Cortex of kidney (tissue), 1 donor: ENCODE measurements around the gene EMX2.

Experiments used
- DNase-seq: peaks from one replicate; lab custom pipeline; 2025; lab: John Stamatoyannopoulos, UW

EMX2 gene

DNA sequence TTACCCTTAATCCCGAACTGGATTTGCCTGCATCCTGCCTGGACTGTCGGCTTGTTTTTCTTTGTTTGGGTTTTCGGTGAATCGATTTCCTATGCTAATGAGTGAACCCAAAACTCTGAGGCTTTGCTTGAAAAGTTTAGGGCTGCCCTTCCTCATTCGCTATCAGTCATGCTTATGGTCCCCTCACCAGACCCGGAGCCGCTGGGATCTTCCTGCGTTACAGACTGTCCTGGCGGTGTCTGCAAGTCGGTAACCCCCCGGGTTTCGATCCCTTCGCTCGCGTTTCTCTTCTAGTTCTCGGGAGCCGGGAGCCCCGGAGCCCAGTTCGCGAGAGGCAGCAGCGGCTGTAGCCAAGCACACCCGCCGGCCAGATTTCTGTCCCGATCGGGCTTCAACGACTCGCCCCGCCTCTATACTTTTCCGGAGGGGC lies 2.2 kb downstream of the EMX2 start:
- DNase-seq = no peak

DNA sequence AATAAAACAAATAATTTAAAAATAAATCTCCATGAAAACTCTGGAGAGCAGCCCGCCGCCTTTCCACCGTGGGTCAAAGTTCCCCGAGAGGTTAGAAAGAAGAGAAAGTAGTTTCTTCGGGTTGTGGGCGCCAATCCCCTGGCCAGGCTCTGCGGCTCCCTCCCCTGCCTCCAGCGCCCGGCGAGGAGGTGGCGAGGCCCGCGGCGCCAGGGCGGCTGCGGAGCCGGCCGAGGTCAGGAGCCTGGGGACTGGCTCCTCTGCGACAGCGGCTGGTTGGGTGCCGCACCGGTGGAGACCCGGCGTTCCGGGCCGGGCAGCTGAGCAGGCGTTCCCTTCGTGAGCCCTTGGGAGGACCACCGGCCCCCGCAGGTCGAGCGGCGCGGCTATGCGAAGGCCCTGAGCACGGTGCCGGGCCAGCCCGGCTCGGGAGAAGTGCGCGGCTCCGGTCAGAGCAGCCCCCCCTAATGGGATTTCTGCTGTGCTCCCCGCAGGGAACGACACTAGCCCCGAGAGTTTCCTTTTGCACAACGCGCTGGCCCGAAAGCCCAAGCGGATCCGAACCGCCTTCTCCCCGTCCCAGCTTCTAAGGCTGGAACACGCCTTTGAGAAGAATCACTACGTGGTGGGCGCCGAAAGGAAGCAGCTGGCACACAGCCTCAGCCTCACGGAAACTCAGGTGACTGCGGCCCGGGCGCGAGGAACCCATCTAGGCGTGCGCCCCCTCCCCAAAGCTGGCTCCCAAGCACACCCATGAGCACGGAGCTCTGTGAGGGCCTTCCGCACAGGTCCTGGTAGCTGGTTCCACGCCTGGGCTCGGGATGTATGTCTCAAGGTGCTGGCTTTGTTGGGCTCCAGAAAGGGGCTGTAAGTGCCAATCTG lies 2.8 kb downstream of the EMX2 start:
- no peak for DNase-seq

DNA sequence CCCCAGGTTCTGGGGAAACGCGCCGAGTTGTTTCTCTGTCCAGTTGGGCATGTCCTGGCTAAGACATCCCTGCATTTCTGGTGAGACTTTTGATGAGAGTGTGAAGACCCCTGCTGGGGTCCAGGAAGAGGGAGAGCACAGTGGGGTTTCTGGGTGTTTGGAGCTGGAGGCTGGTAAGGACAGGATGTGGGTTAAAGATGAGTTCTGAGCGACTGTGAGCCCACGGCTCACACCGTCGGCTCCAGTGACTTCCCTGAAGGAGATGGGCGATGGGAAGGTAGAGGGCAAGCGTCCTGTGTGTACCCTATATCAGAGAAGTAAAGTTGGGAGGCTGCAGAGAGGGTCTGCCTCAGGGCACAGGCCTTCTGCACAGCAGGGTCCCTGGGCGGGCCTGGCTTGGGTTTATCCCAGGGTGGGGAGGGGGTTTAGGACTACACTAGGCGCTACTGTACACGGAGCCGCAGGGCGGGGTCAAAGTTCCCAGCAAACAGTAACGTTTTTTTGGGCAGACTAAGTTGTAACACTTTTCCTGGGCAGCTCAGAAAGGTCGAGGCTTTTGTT lies 3.6 kb downstream of the EMX2 start:
- DNase-seq = no peak

DNA sequence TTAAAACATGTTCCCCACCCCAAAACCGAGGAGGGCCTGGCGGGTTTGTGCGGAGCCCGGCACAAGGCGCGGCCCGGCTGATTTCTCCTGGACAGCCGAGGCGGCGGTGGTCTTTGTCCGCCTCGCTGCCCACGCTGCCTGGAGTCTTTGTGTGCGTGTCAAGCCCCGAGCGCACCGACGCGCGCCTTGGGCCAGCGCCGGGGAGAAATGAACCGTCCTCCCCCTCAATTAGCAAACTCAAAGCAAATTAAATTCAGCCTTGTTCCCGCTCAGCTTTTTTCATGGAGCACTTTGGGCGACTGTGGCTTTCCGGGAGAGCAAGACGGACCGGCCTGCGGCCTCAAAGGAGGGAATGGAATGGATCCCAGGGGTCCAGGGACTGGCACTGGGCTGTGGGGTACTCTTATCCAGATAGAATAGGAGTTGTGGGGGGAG lies 4.1 kb downstream of the EMX2 start:
- no peak for DNase-seq

DNA sequence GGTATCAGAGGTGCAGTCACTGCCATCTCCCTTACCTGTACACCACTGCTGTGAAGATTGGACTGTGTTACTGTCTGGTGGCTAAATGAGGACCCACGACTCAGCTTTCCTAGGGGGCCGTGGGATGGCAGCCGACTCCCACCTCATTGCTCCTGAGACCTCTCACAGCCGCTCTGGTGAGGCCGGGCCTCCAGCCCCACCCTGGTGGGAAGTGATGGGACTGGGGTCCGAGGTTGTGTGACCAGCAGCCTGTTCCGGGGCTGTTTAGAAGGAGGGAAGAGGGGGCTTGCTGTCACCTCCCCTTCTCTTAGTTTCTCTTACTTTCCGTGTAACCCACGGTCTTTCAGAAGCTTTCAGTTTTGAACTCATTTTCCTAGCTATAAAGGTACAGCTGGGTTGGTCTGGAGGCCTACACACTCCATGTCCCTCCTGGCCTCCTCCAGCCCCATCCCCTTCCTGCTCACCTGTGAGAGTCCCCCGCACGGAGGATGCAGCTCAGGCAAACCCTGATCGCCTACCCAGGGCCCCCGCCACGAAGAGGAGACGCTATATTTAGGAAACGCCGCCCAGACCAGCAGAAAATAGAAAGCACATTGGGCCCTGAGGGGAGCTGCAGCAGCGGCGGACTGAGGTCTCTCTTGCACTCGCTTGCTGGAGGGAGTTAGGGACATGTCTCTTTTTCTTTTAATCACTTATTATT lies 4.6 kb downstream of the EMX2 start:
- no peak for DNase-seq

DNA sequence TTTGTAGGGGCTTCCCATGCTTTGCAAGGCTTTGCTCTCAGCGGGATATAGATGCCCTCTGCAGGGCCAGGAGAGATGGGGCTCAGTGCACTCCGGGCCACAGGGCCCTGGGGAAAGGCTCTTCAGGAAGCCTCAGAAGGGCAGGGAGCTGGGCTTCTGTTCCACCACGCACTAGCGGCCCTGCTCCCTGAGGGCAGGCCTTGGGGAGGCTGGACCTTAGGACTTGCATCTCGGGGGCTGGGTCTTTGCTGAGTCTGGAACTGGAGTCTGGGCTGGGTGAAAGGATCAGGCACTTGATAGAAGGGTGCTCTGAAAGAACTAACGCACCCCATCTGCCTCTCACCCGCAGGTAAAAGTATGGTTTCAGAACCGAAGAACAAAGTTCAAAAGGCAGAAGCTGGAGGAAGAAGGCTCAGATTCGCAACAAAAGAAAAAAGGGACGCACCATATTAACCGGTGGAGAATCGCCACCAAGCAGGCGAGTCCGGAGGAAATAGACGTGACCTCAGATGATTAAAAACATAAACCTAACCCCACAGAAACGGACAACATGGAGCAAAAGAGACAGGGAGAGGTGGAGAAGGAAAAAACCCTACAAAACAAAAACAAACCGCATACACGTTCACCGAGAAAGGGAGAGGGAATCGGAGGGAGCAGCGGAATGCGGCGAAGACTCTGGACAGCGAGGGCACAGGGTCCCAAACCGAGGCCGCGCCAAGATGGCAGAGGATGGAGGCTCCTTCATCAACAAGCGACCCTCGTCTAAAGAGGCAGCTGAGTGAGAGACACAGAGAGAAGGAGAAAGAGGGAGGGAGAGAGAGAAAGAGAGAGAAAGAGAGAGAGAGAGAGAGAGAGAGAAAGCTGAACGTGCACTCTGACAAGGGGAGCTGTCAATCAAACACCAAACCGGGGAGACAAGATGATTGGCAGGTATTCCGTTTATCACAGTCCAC lies 5.4 kb downstream of the EMX2 start:
- no peak for DNase-seq

DNA sequence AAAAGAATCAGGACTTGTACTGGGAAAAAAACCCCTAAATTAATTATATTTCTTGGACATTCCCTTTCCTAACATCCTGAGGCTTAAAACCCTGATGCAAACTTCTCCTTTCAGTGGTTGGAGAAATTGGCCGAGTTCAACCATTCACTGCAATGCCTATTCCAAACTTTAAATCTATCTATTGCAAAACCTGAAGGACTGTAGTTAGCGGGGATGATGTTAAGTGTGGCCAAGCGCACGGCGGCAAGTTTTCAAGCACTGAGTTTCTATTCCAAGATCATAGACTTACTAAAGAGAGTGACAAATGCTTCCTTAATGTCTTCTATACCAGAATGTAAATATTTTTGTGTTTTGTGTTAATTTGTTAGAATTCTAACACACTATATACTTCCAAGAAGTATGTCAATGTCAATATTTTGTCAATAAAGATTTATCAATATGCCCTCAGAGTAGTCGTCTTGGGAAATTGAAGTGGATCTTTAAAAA lies 6.6 kb downstream of the EMX2 start:
- no peak for DNase-seq

DNA sequence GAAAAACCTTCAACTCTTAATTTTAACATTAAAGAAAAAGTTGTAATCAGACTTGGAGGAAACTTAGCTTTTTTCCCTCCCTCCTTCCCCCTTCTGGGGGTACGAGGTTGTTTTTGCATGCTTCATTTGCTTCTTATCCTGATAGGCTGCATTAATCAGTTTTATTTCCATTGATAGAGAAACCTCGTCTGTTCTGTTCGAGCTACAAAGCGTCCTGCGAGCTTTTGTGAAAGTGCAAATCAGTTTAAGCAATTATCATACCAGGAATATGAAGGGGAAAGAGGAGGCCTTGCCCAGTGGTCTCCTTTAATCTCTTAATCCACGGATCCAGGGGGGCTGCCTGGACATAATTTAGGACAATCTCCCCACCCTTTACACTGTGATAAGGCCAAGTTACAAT lies 7.5 kb downstream of the EMX2 start:
- DNase-seq = no peak

DNA sequence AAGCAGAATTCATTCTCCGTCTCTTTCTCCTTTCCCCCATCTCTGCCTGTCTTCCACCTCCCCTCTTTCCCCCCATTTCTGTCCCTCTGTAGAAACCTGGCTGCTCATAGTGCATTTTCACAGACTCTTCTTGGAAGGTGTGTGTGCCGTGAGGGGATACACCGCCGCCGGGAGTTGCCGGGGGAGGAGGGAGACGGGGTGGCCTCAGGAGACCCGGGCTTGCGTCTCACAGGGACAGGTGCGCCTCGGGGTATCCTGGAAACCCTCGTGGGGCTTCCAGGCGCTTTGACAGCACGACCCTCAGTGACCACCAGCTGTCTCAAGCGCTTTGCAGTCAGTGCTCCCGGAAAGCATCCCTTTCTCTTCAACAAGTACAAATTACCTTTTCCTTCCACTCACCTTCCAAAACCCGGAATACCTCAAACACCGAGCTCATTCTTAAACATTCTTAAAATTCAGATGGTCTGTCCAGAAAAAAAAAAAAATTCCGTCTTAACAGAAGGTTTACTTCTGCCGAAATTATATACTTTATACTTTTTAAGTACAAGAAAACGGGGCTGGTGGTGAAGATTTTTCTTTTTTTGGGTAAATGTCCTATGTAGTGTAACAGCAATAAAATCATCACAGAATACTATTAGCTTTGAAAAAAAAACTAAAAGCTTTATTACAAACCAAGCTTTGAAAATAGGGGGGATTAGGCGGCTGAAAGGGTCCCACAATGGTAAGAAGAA lies 8.2 kb downstream of the EMX2 start:
- no peak for DNase-seq

DNA sequence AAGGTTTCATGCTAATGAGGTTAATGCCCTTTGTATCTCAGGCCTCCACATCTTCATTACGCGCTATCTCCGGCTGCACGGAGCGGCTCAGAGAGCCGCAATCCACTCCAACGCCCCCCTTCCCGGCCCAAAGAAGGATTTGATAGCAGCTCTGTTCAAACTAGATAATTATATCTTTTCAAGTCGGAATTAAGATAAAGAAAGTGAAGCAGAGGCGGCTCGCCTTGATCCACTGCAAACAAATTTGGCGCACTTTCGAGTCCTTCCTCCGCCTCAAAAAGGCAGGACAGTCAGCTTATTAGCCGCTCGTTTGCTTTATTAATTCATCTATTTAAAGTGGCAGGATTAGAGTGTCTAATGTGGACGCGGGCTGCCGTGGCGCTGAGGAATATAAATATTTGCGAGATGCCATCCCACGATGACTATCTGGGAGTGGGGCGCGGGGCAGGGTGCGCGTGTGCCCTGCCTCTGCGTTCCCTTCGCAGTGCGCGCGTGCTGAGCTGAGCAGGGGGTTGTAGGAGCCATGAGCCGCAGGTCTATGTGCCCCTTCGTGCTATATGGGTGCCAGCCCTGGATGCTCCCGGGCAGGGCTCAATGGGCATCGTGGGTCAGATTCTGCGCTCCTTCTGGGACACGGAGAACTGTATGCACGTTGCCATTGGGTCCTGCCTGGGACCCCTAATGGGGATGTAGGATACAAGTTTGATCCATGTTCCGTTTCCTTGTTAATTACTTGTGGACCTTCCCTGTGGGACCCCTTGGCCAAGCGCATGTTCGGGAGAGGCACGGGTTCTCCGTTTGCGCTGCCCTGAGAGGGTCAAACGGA lies 9.0 kb downstream of the EMX2 start:
- no peak for DNase-seq

DNA sequence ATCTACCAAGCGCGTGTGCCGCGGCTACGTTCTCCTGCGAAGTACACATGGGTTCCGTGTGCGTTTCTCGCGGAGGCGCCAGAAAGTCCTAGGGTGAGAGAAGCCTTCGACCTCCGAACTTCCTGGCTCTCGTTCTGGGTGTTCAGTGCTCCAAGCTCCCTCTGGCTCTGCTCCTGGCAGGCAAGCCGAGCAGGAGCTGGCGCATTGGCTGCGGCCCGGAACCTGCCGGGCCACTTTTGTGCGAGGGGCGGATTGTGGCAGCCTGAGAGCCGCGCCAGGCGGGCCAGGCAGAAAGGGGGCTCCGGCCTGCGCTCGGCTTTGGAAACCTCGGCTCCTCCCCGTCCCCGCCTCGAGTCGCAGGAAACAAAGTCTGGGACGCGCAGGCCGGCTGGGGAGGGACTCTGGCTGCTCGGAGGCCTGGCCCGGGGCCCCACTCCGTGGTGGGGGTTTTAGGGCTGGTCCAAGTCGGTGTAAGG lies 9.6 kb downstream of the EMX2 start:
- no peak for DNase-seq

DNA sequence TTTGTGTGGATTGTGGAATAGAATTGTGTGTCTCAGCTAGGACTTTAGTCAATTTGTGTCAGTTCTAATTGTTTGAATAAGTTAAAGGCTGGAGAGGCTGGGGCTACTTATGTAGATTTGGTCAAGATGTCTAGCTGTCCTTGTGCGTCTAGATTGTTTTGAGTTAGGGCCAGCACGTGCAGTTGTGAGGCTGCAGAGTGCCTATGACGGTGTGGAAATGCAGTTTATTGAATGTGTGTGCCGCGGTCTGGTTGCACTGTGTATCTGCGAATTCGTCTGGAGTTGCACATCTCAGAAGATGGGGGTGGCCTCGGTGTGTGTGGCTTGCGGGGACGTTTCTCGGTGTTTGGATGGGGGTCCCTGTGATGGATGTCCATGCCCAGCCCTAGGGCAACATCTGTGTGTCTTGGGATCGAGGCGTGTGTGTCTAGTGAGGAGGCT lies 10.2 kb downstream of the EMX2 start:
- no peak for DNase-seq

DNA sequence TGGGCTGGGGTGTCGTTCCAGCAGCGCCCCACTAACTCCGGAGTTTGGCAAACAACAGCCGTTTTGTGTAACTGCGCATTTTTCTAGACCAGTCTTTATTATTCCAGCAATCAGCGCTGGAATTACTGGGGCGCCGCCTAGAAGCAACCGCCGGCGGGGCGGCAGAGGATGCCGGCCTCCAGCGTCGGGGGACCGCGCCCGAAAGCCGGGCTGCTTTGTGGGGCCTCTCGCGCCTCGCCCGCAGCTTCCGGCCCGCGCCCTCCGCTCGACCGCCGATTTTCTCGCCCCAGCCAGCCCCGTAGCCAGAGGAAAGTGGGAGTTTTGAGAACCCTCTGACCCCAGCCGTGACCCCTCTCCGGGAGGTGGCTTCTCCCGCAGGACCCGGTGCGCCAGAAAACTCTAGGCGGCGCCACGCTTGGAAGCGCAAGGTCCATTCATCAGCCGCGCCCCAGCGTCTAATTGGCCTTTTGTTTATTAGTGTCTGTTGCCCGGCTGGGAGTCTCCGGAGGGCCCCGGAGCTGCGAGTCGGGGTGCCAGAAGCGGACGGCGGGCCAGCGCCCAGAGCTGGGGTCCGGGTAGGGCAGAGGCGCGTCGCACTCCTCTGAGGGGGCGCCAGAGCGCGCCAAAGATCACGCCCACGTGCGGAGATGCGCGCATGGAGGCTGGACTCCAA lies 10.7 kb downstream of the EMX2 start:
- no peak for DNase-seq

DNA sequence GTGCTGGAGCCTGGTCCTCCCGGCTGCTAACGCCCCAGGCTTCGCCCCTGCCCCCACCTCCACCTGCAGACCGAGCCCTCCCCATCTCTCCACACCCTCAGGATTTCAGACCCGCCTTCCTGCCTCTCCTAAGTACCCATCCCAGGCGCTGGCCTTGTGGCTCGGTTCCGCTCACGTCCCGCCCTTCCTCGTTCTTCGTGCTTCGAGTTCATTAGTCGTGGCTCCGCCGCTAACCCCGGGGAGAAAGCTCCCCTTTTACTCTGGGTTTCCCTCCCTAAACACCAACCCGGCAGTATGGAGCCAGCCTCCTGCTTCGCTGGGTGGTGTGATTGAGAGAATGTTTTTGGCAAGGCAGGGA lies 11.2 kb downstream of the EMX2 start:
- DNase-seq = no peak

DNA sequence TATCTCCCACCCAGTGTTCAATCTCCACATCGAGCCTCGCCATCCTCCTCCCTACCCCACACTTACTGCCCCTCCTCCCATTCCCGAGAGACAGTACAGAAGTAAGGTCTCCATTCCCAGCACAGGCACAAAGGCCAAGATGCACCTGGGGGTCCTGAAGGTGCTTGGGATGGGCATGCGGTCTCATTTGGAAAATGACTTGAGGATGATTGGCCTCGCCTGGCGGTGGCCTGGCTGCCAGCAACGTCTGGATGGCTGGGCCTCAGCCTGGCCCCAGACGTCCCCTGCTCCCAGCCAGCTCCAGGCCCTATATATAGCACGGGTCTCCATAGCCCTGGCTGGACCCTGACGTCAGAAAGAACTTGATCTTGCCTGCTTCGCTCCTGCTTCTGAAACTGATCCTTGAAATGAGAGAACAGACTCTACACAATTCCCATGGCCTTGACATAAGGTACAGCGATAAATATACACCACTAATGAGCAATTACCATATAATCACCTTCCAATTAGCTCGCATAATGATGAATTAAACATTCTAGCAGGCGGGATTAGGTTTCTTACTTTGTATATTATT lies 11.8 kb downstream of the EMX2 start:
- DNase-seq = no peak

DNA sequence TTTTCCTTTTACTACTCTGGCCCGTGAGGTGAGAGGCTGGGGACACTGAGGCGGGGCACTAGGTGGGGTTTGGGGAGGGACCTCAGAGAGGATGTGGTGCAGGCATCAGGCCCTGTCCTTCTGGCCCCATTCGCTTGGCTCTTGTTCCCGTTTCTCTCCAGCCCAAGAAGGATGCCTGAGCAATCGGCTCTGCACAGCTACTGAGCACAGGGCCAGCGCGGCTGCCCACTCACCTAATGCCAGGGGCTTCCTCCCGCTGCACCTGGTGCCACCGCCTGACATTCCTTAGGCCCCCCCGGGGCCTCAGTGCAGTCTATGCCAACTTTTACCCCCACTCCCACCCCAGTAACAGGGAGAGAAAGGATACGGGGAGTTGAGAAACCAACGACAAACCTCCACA lies 12.5 kb downstream of the EMX2 start:
- DNase-seq = no peak

DNA sequence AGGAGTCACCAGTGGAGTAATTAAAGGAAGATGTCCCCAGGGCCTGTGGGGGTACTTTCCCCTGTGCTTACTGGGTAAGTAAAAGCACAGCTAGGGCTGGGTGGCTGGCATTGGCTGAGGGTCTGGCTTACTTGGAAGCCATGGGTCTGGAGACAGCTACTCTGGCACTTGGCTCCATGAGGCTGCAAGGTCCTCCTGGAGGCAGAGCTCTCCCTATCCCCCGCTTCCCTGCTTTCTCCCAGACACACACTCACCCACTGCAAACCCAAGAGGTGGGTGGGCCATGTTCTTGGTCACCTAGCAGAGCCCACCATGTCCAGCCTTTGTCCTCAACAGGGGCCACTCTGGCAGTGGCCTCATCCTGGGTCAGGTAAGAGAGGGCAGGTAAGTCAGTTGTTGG lies 13.3 kb downstream of the EMX2 start:
- DNase-seq = no peak

DNA sequence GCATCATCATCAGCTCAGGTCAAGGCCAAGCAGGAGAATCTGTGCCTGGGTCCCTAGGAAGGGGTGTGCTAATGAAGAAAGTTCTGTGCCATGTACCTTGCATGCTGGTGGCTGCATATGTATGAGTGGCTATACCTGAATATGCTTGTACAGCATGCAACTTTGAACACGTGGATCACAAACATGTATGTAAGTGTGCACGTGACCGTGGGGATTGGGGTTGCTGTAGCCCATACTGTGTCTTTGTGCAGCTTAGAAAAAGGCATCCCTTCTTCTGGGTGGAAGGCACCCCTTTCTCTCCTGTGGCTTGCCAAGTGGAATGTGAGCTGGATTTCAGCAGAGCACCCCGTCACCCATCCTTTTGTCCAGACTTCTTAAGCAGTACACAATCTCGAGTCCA lies 13.8 kb downstream of the EMX2 start:
- DNase-seq = no peak

DNA sequence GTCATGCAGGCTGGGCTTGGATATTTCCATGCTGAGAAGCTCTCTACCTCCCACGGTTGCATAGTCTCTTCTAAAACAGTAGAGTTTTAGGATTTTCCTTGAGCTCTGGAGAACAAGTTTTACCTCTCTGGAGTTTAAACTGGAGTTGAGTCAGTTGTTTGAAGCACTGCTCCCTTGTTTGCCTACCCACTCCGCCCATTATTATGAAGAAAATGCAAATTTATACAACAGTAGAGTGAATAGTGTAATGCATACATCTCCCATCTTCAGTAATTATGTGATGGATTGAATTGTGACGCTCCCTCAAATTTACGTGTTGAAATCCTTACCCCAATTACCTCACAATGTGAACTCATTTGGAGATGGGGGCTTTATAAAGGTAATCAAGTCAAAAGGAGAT lies 17.2 kb downstream of the EMX2 start:
- DNase-seq = no peak
